HEK293 (cell line): ENCODE results near the gene PRKAR2B.

Experiments used
- CTCF ChIA-PET: fragments of 350-600 bp; formaldehyde crosslinking; extraction: SDS; loops from one replicate; lab custom pipeline; 2021; ENCODE audit warnings: antibody characterized with exemption; lab: Yijun Ruan, JAX
- POLR2A ChIA-PET: fragments of 300-600 bp; formaldehyde crosslinking; extraction: SDS; loops from one replicate; lab custom pipeline; 2020; ENCODE audit warnings: antibody characterized with exemption, inconsistent platforms; lab: Yijun Ruan, JAX
- H3K27ac ChIP-seq: fragments of 200-500 bp; sonication (Bioruptor generic); 2 replicates; pipeline ENCODE4 v1.5.1; 2014; ENCODE audit warnings: low read depth, low read length, control low read depth, inconsistent platforms; ENCODE audit errors: extremely low read depth
- H3K36me3 ChIP-seq, 2 experiments: fragments of 200-500 bp in 1 of 2; sonication (Bioruptor generic) in 1 of 2; 1 replicate in 1 of 2; 2 replicates in 1 of 2; pipeline ENCODE4 v1.5.1; 2014 to 2017; ENCODE audit warnings: inconsistent platforms in 2 of 2, low read length in 2 of 2; ENCODE audit not compliant: control insufficient read depth in 2 of 2, insufficient read depth in 1 of 2
- H3K4me1 ChIP-seq: fragments of 200-500 bp; sonication (Bioruptor generic); 2 replicates; pipeline ENCODE4 v1.5.1; 2014; ENCODE audit warnings: mild to moderate bottlenecking, low read length, inconsistent platforms; ENCODE audit not compliant: control insufficient read depth, insufficient read depth
- H3K4me3 ChIP-seq: 2 replicates; pipeline ENCODE4 v1.5.1; 2011; ENCODE audit warnings: low read depth, mild to moderate bottlenecking, control low read depth, low read length, moderate library complexity
- H3K9me3 ChIP-seq: fragments of 200-500 bp; sonication (Bioruptor generic); 2 replicates; pipeline ENCODE4 v1.5.1; 2014; ENCODE audit warnings: low read depth, low read length, inconsistent platforms; ENCODE audit not compliant: control insufficient read depth, insufficient read depth
- GLI2 ChIP-seq: fragments of 450-650 bp; formaldehyde crosslinking; IDR thresholded peaks from 2 replicates; pipeline ENCODE4; 2017; ENCODE audit warnings: missing biosample characterization, missing genetic modification characterization, low read depth, borderline replicate concordance
- GLIS2 ChIP-seq: fragments of 450-650 bp; formaldehyde crosslinking; IDR thresholded peaks from 2 replicates; pipeline ENCODE4 v1.5.1; 2016; ENCODE audit warnings: missing biosample characterization, missing genetic modification characterization
- KLF17 ChIP-seq: fragments of 450-650 bp; formaldehyde crosslinking; IDR thresholded peaks from 2 replicates; pipeline ENCODE4 v1.5.1; 2016; ENCODE audit warnings: missing biosample characterization, missing genetic modification characterization
- PRDM1 ChIP-seq: fragments of 450-650 bp; formaldehyde crosslinking; IDR thresholded peaks from 2 replicates; pipeline ENCODE4; 2016; ENCODE audit warnings: missing biosample characterization, missing genetic modification characterization
- PRDM4 ChIP-seq: fragments of 450-650 bp; formaldehyde crosslinking; IDR thresholded peaks from 2 replicates; pipeline ENCODE4 v1.5.1; 2017; ENCODE audit warnings: missing biosample characterization, missing genetic modification characterization
- REPIN1 ChIP-seq: fragments of 450-650 bp; formaldehyde crosslinking; IDR thresholded peaks from 2 replicates; pipeline ENCODE4 v1.5.1; 2017; ENCODE audit warnings: missing biosample characterization, missing genetic modification characterization, low read depth
- SALL2 ChIP-seq: fragments of 450-650 bp; formaldehyde crosslinking; IDR thresholded peaks from 2 replicates; pipeline ENCODE4 v1.5.0; 2017; ENCODE audit warnings: missing biosample characterization, mild to moderate bottlenecking, missing genetic modification characterization, borderline replicate concordance
- SETDB1 ChIP-seq: IDR thresholded peaks from one replicate; pipeline ENCODE4 v1.6.1; 2017; ENCODE audit warnings: mild to moderate bottlenecking, low read length, moderate library complexity, mixed read lengths; ENCODE audit not compliant: insufficient read length
- ZBTB7A ChIP-seq: fragments of 450-650 bp; formaldehyde crosslinking; IDR thresholded peaks from 2 replicates; pipeline ENCODE4 v1.5.1; 2016; ENCODE audit warnings: low read depth, missing biosample characterization, missing genetic modification characterization
- ZNF112 ChIP-seq: fragments of 450-650 bp; formaldehyde crosslinking; IDR thresholded peaks from 2 replicates; pipeline ENCODE4 v1.5.0; 2017; ENCODE audit warnings: missing biosample characterization, missing genetic modification characterization
- ZNF266 ChIP-seq: fragments of 450-650 bp; formaldehyde crosslinking; IDR thresholded peaks from 2 replicates; pipeline ENCODE4 v1.5.1; 2016; ENCODE audit warnings: missing biosample characterization, missing genetic modification characterization, low read depth
- ZNF274 ChIP-seq, 2 experiments: fragments of 200-500 bp in 1 of 2; fragments of 450-650 bp in 1 of 2; sonication (Bioruptor generic) in 1 of 2; formaldehyde crosslinking in 1 of 2; IDR thresholded peaks; 2 replicates each; pipeline versions ENCODE4 v1.5.1 to v1.6.1; 2014 to 2016; ENCODE audit warnings: borderline replicate concordance in 1 of 2, inconsistent platforms in 1 of 2, low read length in 1 of 2, missing biosample characterization in 1 of 2, missing genetic modification characterization in 1 of 2
- ZNF37A ChIP-seq: fragments of 450-650 bp; IDR thresholded peaks from 2 replicates; pipeline ENCODE4 v1.5.1; 2018; ENCODE audit warnings: missing biosample characterization, missing genetic modification characterization
- ZNF660 ChIP-seq: fragments of 450-650 bp; IDR thresholded peaks from 2 replicates; pipeline ENCODE4 v1.5.1; 2018; ENCODE audit warnings: missing biosample characterization, mild to moderate bottlenecking, missing genetic modification characterization
- ZNF664 ChIP-seq: fragments of 450-650 bp; formaldehyde crosslinking; IDR thresholded peaks from 2 replicates; pipeline ENCODE4 v1.5.1; 2016; ENCODE audit warnings: missing biosample characterization, missing genetic modification characterization
- ZSCAN16 ChIP-seq: fragments of 450-650 bp; formaldehyde crosslinking; IDR thresholded peaks from 2 replicates; pipeline ENCODE4 v1.5.1; 2016; ENCODE audit warnings: missing biosample characterization, missing genetic modification characterization
- TF ChIP-seq, protein P1 (sequence below): IDR thresholded peaks from 2 replicates; pipeline ENCODE4 v1.6.1; 2011; ENCODE audit warnings: mild to moderate bottlenecking, low read depth, low read length, borderline replicate concordance
- TF ChIP-seq, protein P2 (sequence below): fragments of 450-650 bp; formaldehyde crosslinking; IDR thresholded peaks from 2 replicates; pipeline ENCODE4 v1.5.1; 2017; ENCODE audit warnings: missing biosample characterization, missing genetic modification characterization

PRKAR2B gene

GRCh38 chr7:107002126-107002525, 42.4 kb upstream of the PRKAR2B start:
- no peaks in the 10 kb centered on the region for H3K36me3 ChIP-seq
- POLR2A ChIA-PET: no interaction called here
- CTCF ChIA-PET: no interaction called here
- TF ChIP-seq ZNF664 (tag by site-specific recombination) (no peak), REPIN1 (tag by site-specific recombination) (no peak), ZNF274 (IDR thresholded peaks at IDR 0.05; ENCODE audit: low read length) (no peak), ZNF274 (tag by site-specific recombination; IDR thresholded peaks at IDR 0.05; ENCODE audit: borderline replicate concordance) (no peak), ZNF112 (no peak), PRDM4 (tag by site-specific recombination) (no peak), PRDM1 (tag by site-specific recombination) (no peak)
- TF ChIP-seq, protein P1, sequence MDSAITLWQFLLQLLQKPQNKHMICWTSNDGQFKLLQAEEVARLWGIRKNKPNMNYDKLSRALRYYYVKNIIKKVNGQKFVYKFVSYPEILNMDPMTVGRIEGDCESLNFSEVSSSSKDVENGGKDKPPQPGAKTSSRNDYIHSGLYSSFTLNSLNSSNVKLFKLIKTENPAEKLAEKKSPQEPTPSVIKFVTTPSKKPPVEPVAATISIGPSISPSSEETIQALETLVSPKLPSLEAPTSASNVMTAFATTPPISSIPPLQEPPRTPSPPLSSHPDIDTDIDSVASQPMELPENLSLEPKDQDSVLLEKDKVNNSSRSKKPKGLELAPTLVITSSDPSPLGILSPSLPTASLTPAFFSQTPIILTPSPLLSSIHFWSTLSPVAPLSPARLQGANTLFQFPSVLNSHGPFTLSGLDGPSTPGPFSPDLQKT: no peak
- no peak overlapping the region for H3K4me3 ChIP-seq
- no peaks in the 10 kb centered on the region for H3K4me1 ChIP-seq
- no peaks in the 10 kb centered on the region for H3K9me3 ChIP-seq
- no peak overlapping the region for H3K27ac ChIP-seq

DNA sequence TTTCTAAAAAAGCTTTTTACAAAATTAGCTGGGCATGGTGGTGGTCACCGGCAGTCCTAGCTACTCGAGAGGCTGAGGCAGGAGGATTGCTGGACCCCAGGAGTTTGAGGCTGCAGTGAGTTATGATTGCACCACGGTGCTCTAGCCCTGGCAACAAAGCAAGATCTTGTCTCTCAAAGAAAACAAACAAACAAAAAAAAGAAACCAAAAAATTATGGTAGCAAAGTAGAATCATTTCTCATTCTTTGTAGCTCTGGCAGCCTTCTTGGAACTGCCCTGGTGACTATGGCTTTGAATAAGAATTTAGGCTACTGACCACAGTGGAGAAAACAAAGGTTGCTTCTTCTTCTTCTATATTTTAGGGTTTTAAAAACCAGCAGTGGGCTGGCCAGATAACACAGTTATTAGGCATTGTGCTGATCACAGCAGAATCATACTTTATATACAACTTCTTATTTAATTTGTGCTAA, 41.9 kb upstream of the PRKAR2B start:
- Histone ChIP-seq H3K4me3 (no peak overlapping the region), H3K27ac (no peak overlapping the region)
- POLR2A ChIA-PET: no interaction called here
- no peak for TF ChIP-seq SALL2
- no peak for TF ChIP-seq SETDB1
- no peak for TF ChIP-seq ZNF266 (tag by site-specific recombination)
- TF ChIP-seq GLIS2: no peak
- no peak for TF ChIP-seq ZNF660 (tag by site-specific recombination)
- no peak for TF ChIP-seq KLF17 (tag by site-specific recombination)
- TF ChIP-seq ZBTB7A (tag by site-specific recombination): no peak
- no peak for TF ChIP-seq ZSCAN16 (tag by site-specific recombination)
- no peak for TF ChIP-seq ZNF37A (tag by site-specific recombination)
- TF ChIP-seq, all 188 proteins: peak for 0
- Histone ChIP-seq H3K4me1 (no peaks in the 10 kb centered on the region), H3K9me3 (no peaks in the 10 kb centered on the region), H3K36me3 (no peaks in the 10 kb centered on the region)
- CTCF ChIA-PET: no interaction called here

DNA sequence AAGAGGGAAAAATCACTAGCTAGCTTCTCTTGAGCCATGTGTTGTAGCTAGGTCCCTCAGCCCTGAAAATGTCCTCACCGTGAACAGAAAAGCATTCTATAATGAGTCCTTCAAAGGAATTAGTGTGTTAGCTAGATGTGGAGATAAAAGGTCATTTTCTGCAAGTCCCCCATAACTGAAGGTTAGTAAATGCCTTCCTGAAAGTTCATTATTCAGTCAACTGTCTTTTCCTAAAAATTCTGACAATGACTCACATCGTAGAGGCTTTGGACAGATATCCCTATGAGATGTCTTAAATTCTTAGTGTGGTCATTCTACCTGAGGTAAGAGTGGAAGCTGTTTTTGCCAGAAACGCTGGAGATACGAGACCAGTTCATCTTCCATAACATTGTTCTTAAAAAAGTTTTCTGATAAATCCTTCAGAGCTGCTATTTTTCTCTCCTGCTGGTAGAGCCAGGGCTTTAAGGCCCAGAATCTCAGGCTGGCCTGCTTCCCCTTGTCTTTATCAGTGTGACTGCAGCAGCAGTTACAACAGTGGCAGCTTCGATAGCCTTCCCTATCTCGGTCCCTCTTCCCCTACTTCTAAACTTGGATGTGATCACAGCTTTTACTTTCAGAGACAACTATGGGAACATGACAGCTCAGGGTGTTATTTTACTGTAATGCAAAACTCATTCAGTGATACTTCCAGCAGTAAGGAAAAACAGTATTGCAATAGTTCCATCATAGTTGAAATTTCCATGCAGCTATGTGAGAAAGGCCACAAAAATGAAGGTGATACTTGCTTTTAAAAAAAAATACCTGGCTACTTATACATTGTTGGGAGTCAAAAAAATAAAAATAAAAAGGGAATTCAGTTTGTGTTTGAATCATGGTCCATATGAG, 37.3 kb upstream of the PRKAR2B start:
- no peak overlapping the region for H3K4me3 ChIP-seq
- no peaks in the 10 kb centered on the region for H3K36me3 ChIP-seq
- ChIA-PET POLR2A (no interaction called here), CTCF (no interaction called here)
- no peak overlapping the region for H3K27ac ChIP-seq
- H3K9me3 ChIP-seq: no peaks in the 10 kb centered on the region
- H3K4me1 ChIP-seq: no peaks in the 10 kb centered on the region
- TF ChIP-seq GLI2 (tag by site-specific recombination): no peak
- TF ChIP-seq, protein P2, sequence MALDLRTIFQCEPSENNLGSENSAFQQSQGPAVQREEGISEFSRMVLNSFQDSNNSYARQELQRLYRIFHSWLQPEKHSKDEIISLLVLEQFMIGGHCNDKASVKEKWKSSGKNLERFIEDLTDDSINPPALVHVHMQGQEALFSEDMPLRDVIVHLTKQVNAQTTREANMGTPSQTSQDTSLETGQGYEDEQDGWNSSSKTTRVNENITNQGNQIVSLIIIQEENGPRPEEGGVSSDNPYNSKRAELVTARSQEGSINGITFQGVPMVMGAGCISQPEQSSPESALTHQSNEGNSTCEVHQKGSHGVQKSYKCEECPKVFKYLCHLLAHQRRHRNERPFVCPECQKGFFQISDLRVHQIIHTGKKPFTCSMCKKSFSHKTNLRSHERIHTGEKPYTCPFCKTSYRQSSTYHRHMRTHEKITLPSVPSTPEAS (tag by site-specific recombination): no peak
